Mucosa of descending colon (tissue), 3 donors: ENCODE data around the gene TRMT2A. TPM values are rescaled to one million over a fixed set of nuclear protein-coding genes. Genes with fewer than 3 reads are reported as not detected.

ENCODE experiments used
- ATAC-seq: fragments of 200-7000 bp; cut with Tn5 transposase; one replicate; pipeline ENCODE4 v1.9.1; 2020; ENCODE audit warnings: mild to moderate bottlenecking, moderate library complexity
- DNase-seq, 3 donors: peaks; one replicate each; pipeline ENCODE4 v3.0.0-alpha.2; 2020
- H3K36me3 ChIP-seq: fragments of 200-600 bp; one replicate; pipeline ENCODE4 v1.8.0; 2021; ENCODE audit warnings: low read depth, mild to moderate bottlenecking
- H3K4me1 ChIP-seq: fragments of 200-600 bp; one replicate; pipeline ENCODE4 v1.8.0; 2021; ENCODE audit warnings: low read depth, mild to moderate bottlenecking
- H3K4me3 ChIP-seq: fragments of 200-600 bp; one replicate; pipeline ENCODE4 v1.8.0; 2021; ENCODE audit warnings: mild to moderate bottlenecking
- H3K9me3 ChIP-seq: fragments of 200-600 bp; one replicate; pipeline ENCODE4 v1.8.0; 2021; ENCODE audit warnings: mild to moderate bottlenecking
- intact Hi-C, 2 donors: fragments of 100-400 bp; cut with DNase I in 1 of 2; cut with micrococcal nuclease in 1 of 2; formaldehyde crosslinking; loops; one replicate each; pipeline versions ENCODE4 v1.11.0 to v1.11.1; 2022; cut with DNase I, micrococcal nuclease
- microRNA-seq: library from miRNA; unstranded; fragments of <30 nt; microRNA quantifications from one replicate; pipeline ENCODE4, GENCODE V29; 2019
- total RNA-seq, 3 donors: library from RNA; stranded (reverse); fragmentation: NEBNext Ultra II Directional in 2 of 3; extraction: Animal tissue kit (Norgen Biotek cat#: 25700) in 2 of 3; gene quantifications; one replicate each; pipeline versions ENCODE4 v1.2.1 to v1.2.4, GENCODE V29; 2021 to 2023
- TF ChIP-seq, protein P1 (sequence below): fragments of 200-600 bp; IDR thresholded peaks from one replicate; pipeline ENCODE4 v1.8.0; 2022; ENCODE audit warnings: antibody characterized with exemption, mild to moderate bottlenecking
- donor health status: DM: no; HTN: no; CAD: no; lungs with moderate emphysema.
- donor health status: DM: no; HTN: no; CAD: no.
- donor health status: DM: no; HTN: yes; CAD: no.

Gene TRMT2A
- total RNA-seq, 3 donors from 2014 or later = 34.4 to 50.0 (median 37.6) TPM

GRCh38 chr22:20062043-20062765 is 54.8 kb downstream of the TRMT2A start:
- Histone ChIP-seq H3K36me3 (no peaks in the 10 kb centered on the region), H3K4me1 (no peaks in the 10 kb centered on the region), H3K4me3 (no peak overlapping the region), H3K9me3 (no peaks in the 10 kb centered on the region)
- DNase-seq (no peak), ATAC-seq (no peak)
- TF ChIP-seq, protein P1, sequence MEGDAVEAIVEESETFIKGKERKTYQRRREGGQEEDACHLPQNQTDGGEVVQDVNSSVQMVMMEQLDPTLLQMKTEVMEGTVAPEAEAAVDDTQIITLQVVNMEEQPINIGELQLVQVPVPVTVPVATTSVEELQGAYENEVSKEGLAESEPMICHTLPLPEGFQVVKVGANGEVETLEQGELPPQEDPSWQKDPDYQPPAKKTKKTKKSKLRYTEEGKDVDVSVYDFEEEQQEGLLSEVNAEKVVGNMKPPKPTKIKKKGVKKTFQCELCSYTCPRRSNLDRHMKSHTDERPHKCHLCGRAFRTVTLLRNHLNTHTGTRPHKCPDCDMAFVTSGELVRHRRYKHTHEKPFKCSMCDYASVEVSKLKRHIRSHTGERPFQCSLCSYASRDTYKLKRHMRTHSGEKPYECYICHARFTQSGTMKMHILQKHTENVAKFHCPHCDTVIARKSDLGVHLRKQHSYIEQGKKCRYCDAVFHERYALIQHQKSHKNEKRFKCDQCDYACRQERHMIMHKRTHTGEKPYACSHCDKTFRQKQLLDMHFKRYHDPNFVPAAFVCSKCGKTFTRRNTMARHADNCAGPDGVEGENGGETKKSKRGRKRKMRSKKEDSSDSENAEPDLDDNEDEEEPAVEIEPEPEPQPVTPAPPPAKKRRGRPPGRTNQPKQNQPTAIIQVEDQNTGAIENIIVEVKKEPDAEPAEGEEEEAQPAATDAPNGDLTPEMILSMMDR = no peak
- intact Hi-C loops = no loop called here

Small RNAs within 50 kb of the gene (microRNA-seq; reads per million reads assigned to microRNA genes)
- not detected for gene MIR6816

Other genes with a start within 250 kb of the TRMT2A start
- 10 to 100 TPM; 61.2 to 88.7 (median 70.7) TPM for gene COMT, start 175.5 kb downstream of the TRMT2A start, total RNA-seq
- gene TXNRD2, start 175.4 kb downstream of the TRMT2A start, total RNA-seq = 10 to 100 TPM; 20.9 to 23.6 (median 22.6) TPM
- gene ARVCF, start 100.4 kb downstream of the TRMT2A start, total RNA-seq = 10 to 100 TPM; 11.2 to 15.3 (median 15.1) TPM
- gene TANGO2, start 96.1 kb downstream of the TRMT2A start, total RNA-seq = 10 to 100 TPM; 17.5 to 29.7 (median 27.6) TPM
- 10 to 100 TPM; 39.0 to 48.8 (median 48.4) TPM for gene DGCR8, start 37.0 kb downstream of the TRMT2A start, total RNA-seq
- 100 to 1,000 TPM in 1 of 3 donors, 10 to 100 TPM in 2; 58.4 to 102 (median 66.0) TPM for gene RANBP1, start 1.1 kb downstream of the TRMT2A start, total RNA-seq
- gene ZDHHC8, start 14.6 kb upstream of the TRMT2A start, total RNA-seq = 10 to 100 TPM; 27.7 to 53.0 (median 42.2) TPM
- gene CCDC188, start 33.8 kb upstream of the TRMT2A start, total RNA-seq = under 1 TPM; 0.41 to 0.98 (median 0.65) TPM
- gene RTN4R, start 151.1 kb upstream of the TRMT2A start, total RNA-seq = 1 to 10 TPM; 1.6 to 3.5 (median 2.5) TPM
- gene DGCR6L, start 202.8 kb upstream of the TRMT2A start, total RNA-seq = 10 to 100 TPM; 24.8 to 33.9 (median 27.5) TPM